Subcutaneous abdominal adipose tissue (tissue), 5 donors: Measurements from ENCODE around the gene NCKAP5.

Experiments
- H3K27ac ChIP-seq: one replicate; pipeline ENCODE4 v1.7.0; 2013; ENCODE audit warnings: low read depth, mild to moderate bottlenecking, inconsistent platforms, low read length, moderate library complexity
- H3K27me3 ChIP-seq, 5 donors: one replicate each; pipeline ENCODE4 v1.7.0; 2013; ENCODE audit warnings: low read length in 5 of 5, inconsistent platforms in 1 of 5; ENCODE audit not compliant: control insufficient read depth in 5 of 5, insufficient read depth in 4 of 5
- H3K36me3 ChIP-seq, 5 donors: one replicate each; pipeline ENCODE4 v1.7.0; 2013; ENCODE audit warnings: low read length in 5 of 5; ENCODE audit not compliant: control insufficient read depth in 5 of 5, insufficient read depth in 5 of 5
- H3K4me1 ChIP-seq, 5 donors: one replicate each; pipeline ENCODE4 v1.7.0; 2013; ENCODE audit warnings: low read length in 5 of 5, mild to moderate bottlenecking in 3 of 5, moderate library complexity in 1 of 5; ENCODE audit not compliant: control insufficient read depth in 5 of 5, insufficient read depth in 5 of 5
- H3K4me3 ChIP-seq, 5 donors: one replicate each; pipeline ENCODE4 v1.7.0; 2013; ENCODE audit warnings: low read length in 5 of 5, low read depth in 1 of 5
- H3K9ac ChIP-seq, 5 donors: one replicate each; pipeline ENCODE4 v1.7.0; 2013; ENCODE audit warnings: low read length in 5 of 5, mild to moderate bottlenecking in 4 of 5, moderate library complexity in 3 of 5
- H3K9me3 ChIP-seq, 5 donors: one replicate each; pipeline ENCODE4 v1.7.0; 2013; ENCODE audit warnings: low read length in 5 of 5; ENCODE audit not compliant: control insufficient read depth in 5 of 5
- donor health status: healthy.
- donor health status: healthy.
- donor health status: healthy.
- donor health status: healthy.
- donor health status: healthy.

Gene NCKAP5

DNA sequence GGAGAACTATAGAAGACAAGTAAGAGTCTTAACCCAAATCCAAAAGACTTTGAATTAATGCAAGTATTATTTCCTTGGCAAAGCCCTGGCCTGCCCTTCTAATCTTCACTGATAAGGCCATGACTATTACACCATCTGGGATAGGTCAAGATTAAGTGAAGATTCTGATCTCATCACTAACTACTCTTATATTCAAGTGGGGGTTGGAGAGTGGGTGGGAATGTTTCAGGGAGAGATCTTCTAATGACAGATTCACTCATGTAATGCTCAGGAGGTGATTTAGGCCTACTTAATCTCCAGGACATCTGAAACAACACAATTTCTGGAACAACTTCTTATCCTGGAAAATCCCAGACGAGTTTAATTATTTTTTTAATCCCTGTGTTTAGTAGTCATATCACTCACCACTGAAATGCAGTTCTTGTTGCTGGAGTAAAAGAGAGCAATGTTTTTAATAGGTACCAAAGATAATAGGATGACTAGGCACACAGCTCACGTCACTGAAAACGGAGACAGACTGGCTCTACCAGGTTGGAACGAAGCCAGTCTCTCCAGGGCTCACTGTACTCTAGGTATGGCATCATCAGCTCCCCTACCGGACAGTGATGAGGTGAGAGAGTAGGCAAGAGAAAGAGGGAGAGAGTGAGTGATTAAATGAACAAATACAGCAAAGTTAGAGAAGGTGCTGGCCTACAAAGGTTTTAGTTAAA, 133.1 kb downstream of the NCKAP5 start:
- H3K36me3 ChIP-seq: no peaks in the 10 kb centered on the region
- H3K9ac ChIP-seq: no peak overlapping the region
- no peaks in the 10 kb centered on the region for H3K9me3 ChIP-seq
- no peak overlapping the region for H3K27ac ChIP-seq
- no peaks in the 10 kb centered on the region for H3K4me1 ChIP-seq
- H3K27me3 ChIP-seq: no peaks in the 10 kb centered on the region
- no peak overlapping the region for H3K4me3 ChIP-seq

DNA sequence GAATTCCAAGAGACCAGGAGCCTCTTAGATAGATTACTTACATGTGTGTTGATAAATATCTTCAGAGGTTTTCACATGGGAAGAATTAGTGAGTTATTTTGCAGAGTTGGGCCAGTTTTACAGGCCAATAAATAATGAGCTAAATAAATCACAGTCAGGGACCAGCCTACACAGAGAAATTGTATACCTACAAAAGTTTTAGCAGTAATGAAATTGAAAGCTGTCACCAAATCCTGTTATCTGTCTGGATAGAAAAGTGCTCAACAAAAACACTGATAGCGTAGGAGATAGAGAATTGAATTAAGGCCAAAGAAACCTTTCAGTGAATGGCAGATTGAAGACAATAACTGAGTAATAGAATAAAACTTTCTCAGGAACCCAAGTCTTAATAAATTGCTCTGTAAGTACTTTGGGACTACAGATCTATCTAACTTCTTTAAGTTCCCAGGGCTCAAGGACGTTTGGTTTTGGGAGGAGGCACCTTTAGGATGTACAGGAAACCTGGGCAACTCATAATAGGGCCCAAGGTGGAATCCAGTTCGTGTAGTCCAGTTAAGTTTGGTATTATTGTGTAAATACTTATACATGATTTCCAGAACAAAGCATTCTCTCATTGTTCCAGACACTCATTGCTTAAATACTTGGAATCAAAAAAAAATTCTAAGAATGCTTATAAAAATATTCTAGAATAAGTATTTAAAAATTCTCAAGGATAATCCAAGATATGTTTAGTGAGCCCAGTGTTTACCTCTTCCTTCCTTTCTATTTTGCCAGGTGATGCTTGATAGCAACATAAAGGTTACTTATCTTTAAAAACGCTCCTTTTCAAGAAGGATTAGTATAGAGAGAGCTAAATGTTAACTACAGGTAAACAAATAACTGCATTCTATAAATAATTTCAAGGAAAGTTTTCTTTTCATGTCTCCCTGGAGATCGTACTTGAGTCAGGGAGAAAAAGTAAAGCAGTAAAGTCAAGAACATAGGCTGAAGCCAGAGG, 134.5 kb downstream of the NCKAP5 start:
- Histone ChIP-seq H3K9ac (no peak overlapping the region), H3K27ac (no peak overlapping the region), H3K9me3 (peaks cover 0 to 5% (median 0%) of the 10 kb centered on the region in 5 donors), H3K4me1 (no peaks in the 10 kb centered on the region), H3K4me3 (no peak overlapping the region), H3K36me3 (no peaks in the 10 kb centered on the region), H3K27me3 (no peaks in the 10 kb centered on the region)

DNA sequence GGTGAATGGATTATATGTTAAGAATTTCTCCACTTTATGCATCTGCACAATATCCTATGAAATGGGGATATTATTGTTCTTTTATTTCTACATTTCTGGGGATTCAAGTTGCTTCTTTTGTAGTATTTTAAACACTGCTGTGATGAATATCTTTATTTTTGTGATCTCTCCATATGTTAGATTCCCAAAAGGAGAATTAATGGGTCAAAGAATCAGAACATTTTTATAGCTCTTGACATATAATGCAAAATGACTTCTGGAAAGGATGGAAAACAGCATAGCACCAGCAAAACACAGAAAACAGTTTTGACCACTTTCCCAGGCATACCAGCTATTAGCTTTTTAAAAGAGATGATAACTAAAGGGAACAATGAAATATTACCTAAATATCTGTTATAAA, 135.5 kb downstream of the NCKAP5 start:
- Histone ChIP-seq H3K9me3 (peaks cover 0 to 5% (median 0%) of the 10 kb centered on the region in 5 donors), H3K36me3 (no peaks in the 10 kb centered on the region), H3K27me3 (no peaks in the 10 kb centered on the region), H3K4me1 (no peaks in the 10 kb centered on the region), H3K4me3 (no peak overlapping the region), H3K9ac (no peak overlapping the region), H3K27ac (no peak overlapping the region)

- Histone ChIP-seq H3K36me3 (no peaks in the 10 kb centered on the region), H3K27ac (no peak overlapping the region), H3K4me1 (no peaks in the 10 kb centered on the region), H3K27me3 (no peaks in the 10 kb centered on the region), H3K4me3 (no peak overlapping the region), H3K9me3 (peaks cover 0 to 5% (median 0%) of the 10 kb centered on the region in 5 donors), H3K9ac (no peak overlapping the region)
Measured at GRCh38 chr2:133431289-133431688, 137.0 kb downstream of the NCKAP5 start.

- no peaks in the 10 kb centered on the region for H3K4me1 ChIP-seq
- no peaks in the 10 kb centered on the region for H3K36me3 ChIP-seq
- no peak overlapping the region for H3K4me3 ChIP-seq
- no peak overlapping the region for H3K9ac ChIP-seq
- H3K27ac ChIP-seq: no peak overlapping the region
- peaks cover 0 to 5% (median 0%) of the 10 kb centered on the region in 5 donors for H3K9me3 ChIP-seq
- no peaks in the 10 kb centered on the region for H3K27me3 ChIP-seq
Measured at GRCh38 chr2:133426791-133427190, 141.5 kb downstream of the NCKAP5 start.

- H3K36me3 ChIP-seq: no peaks in the 10 kb centered on the region
- peaks cover 0 to 5% (median 0%) of the 10 kb centered on the region in 5 donors for H3K9me3 ChIP-seq
- H3K27me3 ChIP-seq: no peaks in the 10 kb centered on the region
Measured at GRCh38 chr2:133425612-133426011, 142.7 kb downstream of the NCKAP5 start.

DNA sequence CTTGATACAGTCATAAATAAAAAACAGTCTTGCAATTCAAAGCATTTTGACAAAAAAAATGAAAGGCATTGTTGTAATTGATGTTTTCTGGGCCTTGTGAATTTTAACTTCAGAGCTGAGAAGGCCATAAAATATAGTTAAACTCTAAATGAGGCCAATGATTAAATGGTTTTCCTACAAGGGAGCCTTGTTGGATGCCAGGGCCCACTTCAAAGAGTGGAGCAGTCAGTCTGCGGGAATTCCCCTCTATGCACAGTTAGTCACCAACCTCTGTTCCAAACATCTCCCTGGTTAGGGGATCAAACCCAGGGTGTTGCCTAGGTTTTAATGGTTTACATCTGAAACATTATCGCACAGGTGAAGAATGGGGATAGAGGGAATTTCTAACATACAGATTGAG, 143.4 kb downstream of the NCKAP5 start:
- Histone ChIP-seq H3K36me3 (no peaks in the 10 kb centered on the region), H3K4me1 (no peaks in the 10 kb centered on the region), H3K9ac (no peak overlapping the region), H3K9me3 (peaks cover 0 to 5% (median 0%) of the 10 kb centered on the region in 5 donors), H3K27ac (no peak overlapping the region), H3K4me3 (no peak overlapping the region), H3K27me3 (no peaks in the 10 kb centered on the region)

More at GRCh38 chr2:133425612-133426011, 142.7 kb downstream of the NCKAP5 start:
- H3K9ac ChIP-seq: no peak overlapping the region
- H3K27ac ChIP-seq: no peak overlapping the region
- no peaks in the 10 kb centered on the region for H3K4me1 ChIP-seq
- H3K4me3 ChIP-seq: no peak overlapping the region

DNA sequence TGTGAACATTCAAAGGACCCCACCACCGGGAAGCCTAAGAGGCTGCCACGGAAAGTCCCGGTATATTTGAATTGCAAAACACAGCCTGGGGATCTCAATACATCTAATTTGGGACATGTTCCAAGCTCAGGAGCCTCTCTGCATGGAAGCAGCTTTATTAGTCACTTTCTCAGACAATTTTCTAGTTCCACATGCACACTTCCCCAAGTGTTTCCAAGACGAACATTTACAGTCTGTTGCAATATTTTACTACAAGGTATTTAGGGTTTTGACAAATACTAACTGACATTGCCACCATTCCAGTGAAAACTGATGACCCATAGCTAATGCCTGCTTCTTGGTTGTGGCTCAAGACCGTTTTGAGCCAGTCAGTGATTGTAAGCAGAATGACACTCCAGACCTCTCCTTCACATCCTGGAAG, 145.3 kb downstream of the NCKAP5 start:
- Histone ChIP-seq H3K4me3 (no peak overlapping the region), H3K27ac (no peak overlapping the region), H3K36me3 (no peaks in the 10 kb centered on the region), H3K4me1 (no peaks in the 10 kb centered on the region), H3K9me3 (no peaks in the 10 kb centered on the region), H3K9ac (no peak overlapping the region), H3K27me3 (no peaks in the 10 kb centered on the region)

DNA sequence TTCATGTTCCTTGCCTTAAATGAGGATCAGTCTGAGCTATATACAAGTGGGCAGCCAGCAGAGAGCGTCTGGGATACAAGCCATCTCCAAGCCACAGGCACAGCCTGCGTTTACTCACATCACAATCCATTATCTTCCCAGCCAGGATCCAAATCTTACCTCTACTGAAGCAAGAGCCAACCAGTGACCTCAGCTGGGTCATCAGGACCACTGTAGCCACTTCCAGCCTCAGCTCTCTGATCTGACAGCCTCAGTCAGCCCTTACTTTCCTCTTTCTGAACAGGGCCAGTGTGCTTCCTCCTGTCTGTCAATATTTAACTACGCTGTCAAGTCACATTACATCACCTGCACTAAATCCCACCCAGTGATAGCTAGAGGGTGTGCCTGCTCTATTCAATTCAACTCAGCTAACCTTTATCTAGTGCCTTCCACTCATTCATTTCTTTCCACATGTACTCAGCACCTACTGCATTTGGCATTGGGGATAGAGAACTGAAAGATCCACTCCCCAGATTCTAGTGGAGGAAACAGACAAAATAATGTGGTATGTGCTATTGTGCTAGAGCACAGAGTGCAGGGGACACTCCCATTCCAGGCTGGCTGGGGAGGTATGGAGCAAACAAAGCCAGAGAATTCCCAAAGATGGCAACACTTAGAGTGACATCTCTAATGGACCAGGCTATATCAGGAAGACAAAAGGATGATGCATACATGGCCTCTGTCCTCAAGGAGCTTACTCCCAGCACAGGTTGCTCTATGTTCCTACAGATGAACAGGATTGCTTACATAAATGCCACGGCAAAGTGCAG, 146.5 kb downstream of the NCKAP5 start:
- Histone ChIP-seq H3K36me3 (no peaks in the 10 kb centered on the region), H3K27ac (no peak overlapping the region), H3K4me3 (no peak overlapping the region), H3K4me1 (no peaks in the 10 kb centered on the region), H3K9ac (no peak overlapping the region), H3K9me3 (no peaks in the 10 kb centered on the region), H3K27me3 (peaks cover 0 to 2% (median 0%) of the 10 kb centered on the region in 5 donors)
